ENCODE results near the gene UBAC2. TPM values are rescaled to one million over a fixed set of nuclear protein-coding genes. Genes with fewer than 3 reads are reported as not detected.
"Not testable (repeated sequence)": the region's sequence is repeated elsewhere in the genome, so short reads cannot be mapped to it uniquely, and the experiment has no call there.

The UBAC2 gene
- total RNA-seq, 1 donor = 51.3 TPM

DNA sequence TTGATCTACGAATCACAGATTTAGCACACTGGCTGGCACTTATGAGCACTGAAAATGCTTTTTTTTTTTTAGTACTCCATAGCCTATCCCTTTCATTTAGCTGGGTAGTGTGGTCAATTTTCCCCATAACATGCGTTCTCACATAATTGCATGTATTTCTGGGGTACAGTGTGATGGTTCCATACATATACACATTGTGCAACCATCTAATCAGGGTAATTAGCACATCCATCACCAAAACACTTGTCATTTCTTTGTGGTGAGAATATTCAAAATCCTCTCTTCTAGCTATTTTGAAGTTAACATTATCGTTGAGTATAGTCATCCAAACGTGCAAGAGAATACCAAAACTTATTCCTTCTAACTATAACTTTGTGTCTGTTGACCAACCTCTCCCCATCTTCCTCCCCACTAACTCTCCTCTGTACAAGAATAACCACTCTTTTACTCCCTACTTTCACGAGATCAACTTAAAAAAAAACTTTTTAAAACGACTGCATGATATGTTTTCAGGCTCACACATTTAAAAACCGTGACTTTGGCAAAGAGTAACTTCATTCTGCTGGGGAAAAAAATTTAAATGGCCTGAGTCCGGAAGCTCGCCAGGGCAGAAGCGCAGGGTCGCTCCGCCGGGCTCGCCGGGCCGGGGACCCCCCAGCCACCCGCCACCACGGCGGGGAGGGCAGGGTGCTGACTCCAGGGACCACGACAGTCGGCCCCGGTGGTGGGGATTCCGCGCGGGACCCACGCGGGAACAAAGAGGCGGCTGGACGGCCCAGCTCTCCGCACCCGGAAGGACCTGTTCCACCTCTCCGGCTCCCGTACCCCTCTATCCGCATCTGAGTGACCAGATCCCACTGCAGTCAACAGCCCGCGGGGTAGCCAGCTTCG, 868 bp upstream of the UBAC2 start:
- Histone ChIP-seq H3K27me3 (ENCODE audit: insufficient read depth, low read length) (no peaks in the 10 kb centered on the region), H3K9me3 (ENCODE audit: low read depth, low read length) (no peaks in the 10 kb centered on the region), H3K4me1 (ENCODE audit: insufficient read depth, low read length) (peaks cover 43% of the 10 kb centered on the region), H3K4me3 (ENCODE audit: low read length) (peak overlapping the region; percentile 93)

DNA sequence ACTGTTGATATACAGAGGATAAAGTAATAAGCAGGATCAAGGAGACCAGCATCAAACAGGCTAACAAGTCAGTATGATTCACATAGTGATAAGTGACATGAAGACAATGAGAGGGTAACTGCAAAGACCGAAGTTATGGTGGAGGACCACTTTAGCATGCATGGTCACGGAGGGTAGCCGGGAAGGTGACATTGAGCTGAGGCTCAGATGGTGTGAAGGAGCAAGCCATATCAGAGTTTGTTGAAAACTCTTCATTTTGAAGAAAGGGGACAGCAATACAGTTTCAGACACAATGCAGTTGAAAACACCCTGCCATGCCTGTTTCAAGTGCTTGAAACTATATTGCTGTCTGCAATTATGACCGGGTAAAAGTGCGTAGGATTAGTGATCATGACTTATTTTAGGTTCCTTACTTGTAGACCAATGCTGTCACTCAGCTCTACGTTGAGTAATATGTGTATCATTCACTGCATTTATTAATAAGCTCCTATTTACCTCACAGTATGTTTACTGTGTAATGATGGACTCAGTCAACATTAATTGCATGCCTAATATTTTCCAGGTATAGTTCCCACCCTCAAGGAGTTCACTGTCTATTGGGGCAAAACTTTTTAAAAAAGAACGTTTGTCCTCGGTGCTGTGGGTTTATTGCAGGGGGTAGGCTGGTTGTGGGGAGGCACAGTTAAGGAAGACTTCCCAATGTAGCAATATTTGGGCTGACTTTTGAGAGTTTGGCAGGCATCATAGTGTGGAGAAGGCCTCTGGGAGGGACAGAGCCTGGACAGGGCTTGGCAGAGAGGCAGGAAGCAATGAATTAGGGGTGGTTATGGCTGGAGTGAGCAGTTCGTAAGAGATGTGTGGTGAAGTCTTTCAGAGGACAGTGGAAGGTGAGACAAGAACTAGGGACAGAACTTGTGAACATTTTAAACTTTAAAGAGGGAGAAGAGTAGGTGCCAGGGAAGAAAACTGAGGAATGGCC, 3.2 kb downstream of the UBAC2 start:
- Histone ChIP-seq H3K9me3 (ENCODE audit: low read depth, low read length) (no peaks in the 10 kb centered on the region), H3K4me3 (ENCODE audit: low read length) (no peak overlapping the region), H3K27me3 (ENCODE audit: insufficient read depth, low read length) (no peaks in the 10 kb centered on the region), H3K4me1 (ENCODE audit: insufficient read depth, low read length) (peaks cover 68% of the 10 kb centered on the region)

DNA sequence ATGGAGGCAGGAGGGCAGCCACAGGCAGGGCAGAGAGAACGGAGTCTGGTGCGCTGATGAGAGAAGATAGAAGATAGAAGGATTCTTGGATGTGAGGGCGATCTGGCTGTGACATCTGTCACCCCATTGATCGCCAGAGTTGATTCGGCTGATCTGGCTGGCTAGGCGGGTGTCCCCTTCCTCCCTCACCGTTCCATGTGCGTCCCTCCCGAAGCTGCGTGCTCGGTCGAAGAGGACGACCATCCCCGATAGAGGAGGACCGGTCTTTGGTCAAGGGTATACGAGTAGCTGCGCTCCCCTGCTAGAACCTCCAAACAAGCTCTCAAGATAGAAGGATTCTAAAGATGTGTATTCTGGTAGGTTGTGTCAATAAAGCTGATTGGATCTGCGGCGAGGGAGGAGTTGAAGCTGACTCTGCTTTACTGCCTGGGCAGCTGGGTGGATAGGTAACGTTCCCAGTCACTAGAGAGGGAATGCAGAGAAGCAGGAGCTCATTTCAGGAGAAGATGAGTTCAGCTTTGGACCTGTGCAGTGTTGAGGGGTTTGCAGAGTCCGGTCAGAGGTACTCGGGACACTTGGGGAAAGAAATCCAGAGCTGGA, 5.1 kb downstream of the UBAC2 start:
- Histone ChIP-seq H3K4me1 (ENCODE audit: insufficient read depth, low read length) (peaks cover 64% of the 10 kb centered on the region), H3K4me3 (ENCODE audit: low read length) (no peak overlapping the region), H3K9me3 (ENCODE audit: low read depth, low read length) (no peaks in the 10 kb centered on the region), H3K27me3 (ENCODE audit: insufficient read depth, low read length) (no peaks in the 10 kb centered on the region)

DNA sequence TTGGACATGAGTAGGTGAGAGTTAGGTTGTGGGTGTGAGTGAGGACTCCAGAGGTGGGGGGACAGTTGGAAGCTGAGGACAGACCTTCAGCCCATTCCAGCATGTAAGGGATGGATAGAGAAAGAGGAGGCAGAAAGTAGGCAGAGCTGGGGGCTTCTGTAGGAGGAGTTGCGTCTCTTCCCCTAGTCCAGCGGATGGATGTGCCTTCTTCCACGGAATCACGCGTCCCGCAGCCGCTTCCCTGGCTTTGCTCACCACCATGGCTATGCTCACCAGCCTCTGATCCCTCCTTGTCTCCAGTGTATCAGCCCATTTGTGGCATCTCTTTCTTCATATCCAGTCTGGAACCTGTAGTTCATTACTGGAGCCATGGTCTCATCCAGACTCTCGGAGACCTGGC, 5.6 kb downstream of the UBAC2 start:
- Histone ChIP-seq H3K4me1 (ENCODE audit: insufficient read depth, low read length) (peaks cover 64% of the 10 kb centered on the region), H3K4me3 (ENCODE audit: low read length) (no peak overlapping the region), H3K9me3 (ENCODE audit: low read depth, low read length) (no peaks in the 10 kb centered on the region), H3K27me3 (ENCODE audit: insufficient read depth, low read length) (no peaks in the 10 kb centered on the region)

DNA sequence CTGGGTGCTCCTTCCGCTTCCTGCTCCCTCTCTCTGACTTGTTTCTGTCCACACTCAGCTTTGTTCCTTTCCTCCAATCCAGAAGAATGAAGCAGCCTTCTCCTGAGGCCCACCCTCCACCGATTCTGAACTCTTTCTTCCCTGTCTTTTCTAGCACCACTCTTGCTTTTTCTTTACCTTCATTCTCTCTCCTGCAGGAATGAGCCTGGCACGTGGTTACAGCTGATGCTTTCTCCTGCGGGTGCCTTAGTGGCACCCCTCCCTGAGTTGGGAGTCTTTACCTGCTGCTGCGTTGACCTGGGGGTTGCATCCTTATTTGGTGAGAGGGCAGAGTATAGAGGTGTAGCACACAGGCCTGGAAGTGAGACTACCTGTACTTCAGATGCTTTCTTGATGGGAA, 6.2 kb downstream of the UBAC2 start:
- Histone ChIP-seq H3K27me3 (ENCODE audit: insufficient read depth, low read length) (no peaks in the 10 kb centered on the region), H3K4me3 (ENCODE audit: low read length) (no peak overlapping the region), H3K4me1 (ENCODE audit: insufficient read depth, low read length) (peaks cover 58% of the 10 kb centered on the region), H3K9me3 (ENCODE audit: low read depth, low read length) (no peaks in the 10 kb centered on the region)

DNA sequence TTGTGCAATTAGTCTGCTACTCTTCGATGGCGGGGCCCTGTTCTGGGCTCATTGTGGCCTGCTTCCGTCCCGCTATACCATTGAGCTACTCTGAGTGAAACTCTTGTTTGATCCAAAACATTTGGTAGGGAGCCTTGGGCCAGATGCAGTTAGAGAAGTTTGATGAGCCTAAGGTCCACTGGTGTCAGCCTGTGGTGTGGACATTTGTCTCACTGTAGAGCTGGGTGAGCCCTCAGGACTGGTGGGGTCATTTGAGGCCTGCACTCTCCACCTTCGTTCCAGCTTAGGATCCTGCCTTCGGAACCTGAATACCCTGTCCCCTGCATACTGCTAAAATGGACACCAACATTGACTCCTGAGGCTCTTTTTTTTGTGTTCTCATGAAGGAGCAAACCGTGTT, 6.9 kb downstream of the UBAC2 start:
- Histone ChIP-seq H3K4me3 (ENCODE audit: low read length) (no peak overlapping the region), H3K27me3 (ENCODE audit: insufficient read depth, low read length) (no peaks in the 10 kb centered on the region), H3K9me3 (ENCODE audit: low read depth, low read length) (no peaks in the 10 kb centered on the region), H3K4me1 (ENCODE audit: insufficient read depth, low read length) (peaks cover 52% of the 10 kb centered on the region)

DNA sequence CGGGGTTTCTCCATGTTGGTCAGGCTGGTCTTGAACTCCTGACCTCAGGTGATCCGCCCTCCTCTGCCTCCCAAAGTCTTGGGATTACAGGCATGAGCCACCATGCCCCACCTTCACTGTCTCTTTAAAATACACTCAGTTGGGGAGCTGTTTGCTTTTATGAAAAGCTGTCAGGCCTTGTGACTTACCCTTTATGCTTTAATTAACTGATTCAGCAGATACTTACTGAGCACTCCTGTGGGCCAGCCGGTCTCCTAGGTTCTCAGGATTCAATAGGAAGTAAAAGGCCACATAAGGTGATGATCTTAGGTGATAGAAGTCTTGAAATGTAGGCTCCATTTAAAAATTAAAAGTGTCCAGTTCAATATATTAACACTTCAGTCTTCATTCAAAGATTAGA, 7.5 kb downstream of the UBAC2 start:
- H3K4me1 ChIP-seq (ENCODE audit: insufficient read depth, low read length) = peaks cover 47% of the 10 kb centered on the region
- no peaks in the 10 kb centered on the region for H3K27me3 ChIP-seq (ENCODE audit: insufficient read depth, low read length)
- no peak overlapping the region for H3K4me3 ChIP-seq (ENCODE audit: low read length)
- no peaks in the 10 kb centered on the region for H3K9me3 ChIP-seq (ENCODE audit: low read depth, low read length)

DNA sequence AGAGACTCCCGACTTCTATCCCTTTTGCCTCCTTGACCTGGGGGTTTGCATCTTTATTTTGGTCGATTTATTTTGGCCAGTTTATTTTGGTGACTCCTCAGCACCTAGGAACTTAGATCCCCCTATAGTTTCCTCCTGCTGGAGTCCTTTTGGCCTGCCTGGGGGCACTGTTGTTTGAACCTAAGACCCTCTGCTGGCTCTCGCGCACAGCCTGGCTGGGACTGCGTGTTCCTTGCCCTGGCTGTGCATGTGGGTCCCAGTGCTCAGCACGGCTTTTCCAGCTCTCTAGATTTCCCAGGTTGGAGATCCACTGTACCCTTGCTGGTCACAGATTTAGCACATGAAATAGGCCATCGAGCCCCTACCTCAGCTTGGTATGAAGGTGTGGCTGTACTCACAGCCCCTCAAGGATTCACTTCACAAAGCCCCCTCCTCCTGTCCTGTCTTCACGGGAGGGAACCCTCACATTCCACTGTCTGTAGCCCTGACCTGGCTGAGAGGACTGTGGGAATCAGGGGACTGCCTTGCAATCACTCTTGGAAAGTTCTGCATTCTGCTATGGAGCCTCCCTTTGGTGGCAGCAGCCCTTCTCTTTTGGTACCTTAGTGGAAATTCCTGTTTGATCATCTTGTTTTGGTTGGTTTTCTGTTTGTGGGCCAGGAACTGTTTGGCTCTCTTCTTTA, 8.3 kb downstream of the UBAC2 start:
- Histone ChIP-seq H3K4me3 (ENCODE audit: low read length) (no peak overlapping the region), H3K9me3 (ENCODE audit: low read depth, low read length) (no peaks in the 10 kb centered on the region), H3K27me3 (ENCODE audit: insufficient read depth, low read length) (no peaks in the 10 kb centered on the region), H3K4me1 (ENCODE audit: insufficient read depth, low read length) (peaks cover 47% of the 10 kb centered on the region)

DNA sequence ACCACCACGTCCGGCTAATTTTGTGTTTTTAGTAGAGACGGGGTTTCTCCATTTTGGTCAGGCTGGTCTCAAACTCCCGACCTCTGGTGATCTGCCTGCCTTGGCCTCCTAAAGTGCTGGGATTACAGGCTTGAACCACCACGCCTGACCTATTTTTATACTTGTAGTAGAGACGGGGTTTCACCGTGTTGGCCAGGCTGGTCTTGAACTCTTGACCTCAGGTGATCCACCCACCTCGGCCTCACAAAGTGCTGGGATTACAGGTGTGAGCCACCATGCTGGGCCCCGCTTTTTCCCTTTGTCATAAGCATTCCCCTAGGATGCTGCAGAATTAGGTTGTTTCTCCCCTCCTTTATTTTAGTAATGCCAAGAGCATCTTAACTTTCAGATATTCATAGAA, 10.0 kb downstream of the UBAC2 start:
- H3K9me3 ChIP-seq (ENCODE audit: low read depth, low read length); H3K27me3 ChIP-seq (ENCODE audit: insufficient read depth, low read length); H3K4me3 ChIP-seq (ENCODE audit: low read length): not testable (repeated sequence)
- peaks cover 43% of the 10 kb centered on the region for H3K4me1 ChIP-seq (ENCODE audit: insufficient read depth, low read length)

DNA sequence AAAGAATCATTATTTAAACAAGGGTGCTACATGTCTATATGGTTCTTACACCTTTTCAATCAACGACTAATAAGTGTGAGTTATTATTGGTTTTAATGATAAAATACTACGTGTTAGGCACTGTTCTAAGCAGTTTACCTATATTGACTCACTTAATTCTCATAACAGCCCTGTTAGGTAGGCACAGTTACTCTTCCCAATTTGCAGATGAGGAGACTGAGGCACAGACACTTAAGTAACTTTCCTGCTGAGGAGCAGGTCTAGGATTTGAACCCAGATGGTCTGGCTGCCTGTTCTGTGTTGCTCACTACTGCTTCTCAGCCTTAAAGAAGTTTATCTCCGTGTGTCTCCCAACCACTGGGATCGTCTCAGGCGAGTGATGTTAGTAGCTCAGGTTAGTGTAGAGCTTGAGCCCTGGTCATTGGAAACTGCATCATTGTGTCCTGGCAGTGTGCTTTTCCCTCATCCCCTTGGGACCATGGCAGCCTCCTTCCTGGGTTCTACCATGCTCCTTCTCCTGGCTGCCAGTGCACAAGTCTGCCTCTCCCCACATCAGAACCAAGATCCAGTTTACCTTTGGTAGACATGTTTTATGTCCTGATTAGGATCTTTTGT, 10.9 kb downstream of the UBAC2 start:
- no peaks in the 10 kb centered on the region for H3K9me3 ChIP-seq (ENCODE audit: low read depth, low read length)
- H3K4me1 ChIP-seq (ENCODE audit: insufficient read depth, low read length) = peaks cover 41% of the 10 kb centered on the region
- H3K4me3 ChIP-seq (ENCODE audit: low read length) = no peak overlapping the region
- no peaks in the 10 kb centered on the region for H3K27me3 ChIP-seq (ENCODE audit: insufficient read depth, low read length)

DNA sequence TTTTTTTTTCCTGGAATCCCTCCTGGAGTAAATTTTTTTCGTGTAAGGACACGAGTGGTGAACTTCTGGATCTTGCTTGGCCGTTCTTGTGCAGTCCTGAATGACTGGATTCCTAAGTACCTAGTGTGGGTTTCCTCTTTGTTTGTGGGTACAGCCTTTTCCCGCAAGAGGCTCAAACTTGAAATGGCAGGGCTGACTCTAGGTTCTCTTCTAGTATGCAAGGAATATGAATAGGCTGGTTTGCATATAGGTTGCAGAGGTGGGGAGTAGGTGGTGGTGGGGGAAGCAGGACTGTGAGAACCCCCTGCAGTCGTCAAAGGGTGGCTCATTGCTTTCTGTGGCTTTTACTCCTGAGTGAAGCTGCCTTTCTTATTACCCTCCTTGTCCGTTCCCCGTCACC, 13.6 kb downstream of the UBAC2 start:
- Histone ChIP-seq H3K4me1 (ENCODE audit: insufficient read depth, low read length) (peaks cover 54% of the 10 kb centered on the region), H3K9me3 (ENCODE audit: low read depth, low read length) (no peaks in the 10 kb centered on the region), H3K27me3 (ENCODE audit: insufficient read depth, low read length) (no peaks in the 10 kb centered on the region), H3K4me3 (ENCODE audit: low read length) (no peak overlapping the region)

DNA sequence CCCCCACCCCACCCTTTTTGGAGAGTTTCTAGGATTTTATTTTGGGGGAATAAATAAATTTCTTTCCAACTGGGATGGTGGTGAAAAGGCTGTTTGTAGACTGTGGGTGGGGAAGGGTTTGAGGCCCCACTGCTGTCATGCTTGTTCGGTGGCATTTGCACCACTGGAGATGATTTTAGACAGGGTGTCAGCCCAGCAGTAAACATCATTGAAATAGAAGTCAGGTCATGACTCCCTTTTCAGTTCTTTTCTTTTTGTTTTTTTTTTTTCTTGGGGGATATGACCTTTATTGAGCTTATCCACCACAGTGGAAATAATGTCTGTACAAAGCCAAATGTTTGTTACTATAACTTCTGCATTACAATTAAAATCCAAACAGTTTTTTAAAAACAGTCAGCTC, 14.1 kb downstream of the UBAC2 start:
- Histone ChIP-seq H3K9me3 (ENCODE audit: low read depth, low read length) (no peaks in the 10 kb centered on the region), H3K27me3 (ENCODE audit: insufficient read depth, low read length) (no peaks in the 10 kb centered on the region), H3K4me3 (ENCODE audit: low read length) (no peak overlapping the region), H3K4me1 (ENCODE audit: insufficient read depth, low read length) (peaks cover 59% of the 10 kb centered on the region)

DNA sequence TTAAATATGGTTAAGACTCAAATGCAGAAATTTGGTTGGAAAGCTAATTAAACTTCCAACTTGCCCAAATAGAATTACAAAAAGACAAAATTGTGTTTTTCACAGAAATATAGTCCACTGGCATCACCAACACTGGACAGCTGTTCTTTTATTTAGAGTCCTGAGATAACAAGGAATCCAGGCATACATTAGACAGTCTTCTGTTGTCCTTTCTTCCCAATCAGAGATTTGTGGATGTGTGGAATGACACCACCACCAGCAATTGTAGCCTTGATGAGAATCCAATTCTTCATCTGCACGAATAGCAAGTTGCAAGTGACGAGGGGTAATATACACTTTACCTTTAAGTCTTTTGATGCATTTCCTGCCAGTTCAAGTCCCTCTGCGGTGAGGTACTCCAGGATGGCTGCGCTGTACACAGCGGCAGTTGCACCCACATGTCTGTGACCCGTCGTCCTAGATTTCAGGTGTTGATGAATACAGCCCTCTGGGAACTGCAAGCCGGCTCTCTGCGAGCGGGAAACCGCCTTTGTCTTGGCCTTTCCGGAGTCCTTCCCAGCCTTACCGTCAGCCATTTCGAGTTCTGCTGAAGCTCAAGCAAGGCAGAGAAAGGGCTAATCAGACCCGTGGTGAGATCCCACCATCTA, 14.7 kb downstream of the UBAC2 start:
- peak overlapping the region; percentile 12 for H3K4me3 ChIP-seq (ENCODE audit: low read length)

More for the DNA sequence above, 14.7 kb downstream of the UBAC2 start:
- Histone ChIP-seq H3K27me3 (ENCODE audit: insufficient read depth, low read length) (no peaks in the 10 kb centered on the region), H3K4me1 (ENCODE audit: insufficient read depth, low read length) (peaks cover 59% of the 10 kb centered on the region), H3K9me3 (ENCODE audit: low read depth, low read length) (no peaks in the 10 kb centered on the region)

Measured in mononuclear cell (primary cell).